ENCODE measurements around the gene SCGB1D2. TPM values are rescaled to one million over a fixed set of nuclear protein-coding genes. Genes with fewer than 3 reads are reported as not detected.
"Not testable (repeated sequence)": the region's sequence is repeated elsewhere in the genome, so short reads cannot be mapped to it uniquely, and the experiment has no call there.

Gene SCGB1D2
- not detected for total RNA-seq
- polyA plus RNA-seq (2013, experiment 1 of 2) = not detected
- not detected for polyA plus RNA-seq (2013, experiment 2 of 2)
- long read RNA-seq, experiment 1 = 0 reads
- long read RNA-seq, experiment 2 = 0 reads
- long read RNA-seq, experiment 3 = 0 reads
- long read RNA-seq, experiment 4 = 0 reads

DNA sequence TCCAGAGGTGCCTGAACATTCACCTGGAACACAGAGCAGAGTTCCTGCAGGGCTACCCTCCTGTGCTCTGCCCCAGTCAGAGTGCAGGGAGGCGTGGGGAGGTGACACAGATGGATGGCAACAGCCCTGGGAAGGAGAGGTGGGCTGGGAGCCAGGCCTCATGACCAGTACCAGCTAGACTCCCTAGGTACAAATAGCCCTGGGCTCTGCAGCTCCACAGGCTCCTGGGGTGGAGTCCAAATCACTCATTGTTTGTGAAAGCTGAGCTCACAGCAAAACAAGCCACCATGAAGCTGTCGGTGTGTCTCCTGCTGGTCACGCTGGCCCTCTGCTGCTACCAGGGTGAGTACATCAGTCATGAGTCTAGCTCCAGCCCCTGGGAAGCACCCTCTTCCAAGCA, at the start of gene SCGB1D2:
SCGB1D2 (plus strand) TSS at position 219 of the 400 bp plus-strand sequence; CDS start at position 288, 69 bp downstream.
- 42 to 60% methylated on average over 2 to 3 of the region's 3 CpGs for WGBS, 2 experiments (ENCODE audit: insufficient coverage in 1 of 2, insufficient read length in 1 of 2)
- peaks cover 7% of the 10 kb centered on the region for H3K4me1 Mint-ChIP-seq

GRCh38 chr11:62193952-62194351, 48.1 kb upstream of the SCGB1D2 start:
- H3K27ac Mint-ChIP-seq = no peak overlapping the region
- H3K4me1 Mint-ChIP-seq = peaks cover 15% of the 10 kb centered on the region
- 84 to 89% methylated on average over 3 to 4 of the region's 4 CpGs for WGBS, 2 experiments (ENCODE audit: insufficient coverage in 1 of 2, insufficient read length in 1 of 2)
- Histone ChIP-seq H3K4me3 (ENCODE audit: low read length) (no peak overlapping the region), H3K27ac (ENCODE audit: low read depth, low read length) (no peak overlapping the region), H3K9ac (ENCODE audit: extremely low read depth, low read length, poor library complexity, severe bottlenecking) (no peak overlapping the region), H3K4me1 (ENCODE audit: control insufficient read depth, insufficient read depth, low read length) (no peaks in the 10 kb centered on the region), H3K9me3 (ENCODE audit: control insufficient read depth, low read length) (no peaks in the 10 kb centered on the region), H3K27me3 (ENCODE audit: control insufficient read depth, insufficient read depth, low read length, poor library complexity, severe bottlenecking) (peaks cover 12% of the 10 kb centered on the region), H3K36me3 (ENCODE audit: control insufficient read depth, insufficient read depth, low read length) (no peaks in the 10 kb centered on the region)
- no peak overlapping the region for H3K4me3 Mint-ChIP-seq
- H3K27me3 Mint-ChIP-seq (ENCODE audit: insufficient read depth) = peaks cover 4% of the 10 kb centered on the region
- TF ChIP-seq, protein P1, sequence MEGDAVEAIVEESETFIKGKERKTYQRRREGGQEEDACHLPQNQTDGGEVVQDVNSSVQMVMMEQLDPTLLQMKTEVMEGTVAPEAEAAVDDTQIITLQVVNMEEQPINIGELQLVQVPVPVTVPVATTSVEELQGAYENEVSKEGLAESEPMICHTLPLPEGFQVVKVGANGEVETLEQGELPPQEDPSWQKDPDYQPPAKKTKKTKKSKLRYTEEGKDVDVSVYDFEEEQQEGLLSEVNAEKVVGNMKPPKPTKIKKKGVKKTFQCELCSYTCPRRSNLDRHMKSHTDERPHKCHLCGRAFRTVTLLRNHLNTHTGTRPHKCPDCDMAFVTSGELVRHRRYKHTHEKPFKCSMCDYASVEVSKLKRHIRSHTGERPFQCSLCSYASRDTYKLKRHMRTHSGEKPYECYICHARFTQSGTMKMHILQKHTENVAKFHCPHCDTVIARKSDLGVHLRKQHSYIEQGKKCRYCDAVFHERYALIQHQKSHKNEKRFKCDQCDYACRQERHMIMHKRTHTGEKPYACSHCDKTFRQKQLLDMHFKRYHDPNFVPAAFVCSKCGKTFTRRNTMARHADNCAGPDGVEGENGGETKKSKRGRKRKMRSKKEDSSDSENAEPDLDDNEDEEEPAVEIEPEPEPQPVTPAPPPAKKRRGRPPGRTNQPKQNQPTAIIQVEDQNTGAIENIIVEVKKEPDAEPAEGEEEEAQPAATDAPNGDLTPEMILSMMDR (conservative IDR thresholded peaks at IDR 0.05) = no peak
- peak; percentile 84 for DNase-seq
- H3K36me3 Mint-ChIP-seq (ENCODE audit: low read depth) = no peaks in the 10 kb centered on the region
- no peaks in the 10 kb centered on the region for H3K9me3 Mint-ChIP-seq

More for the DNA sequence above, at the start of gene SCGB1D2:
- no peak within 1 kb of the TSS for H3K27ac ChIP-seq (ENCODE audit: low read depth, low read length)
- H3K4me1 ChIP-seq (ENCODE audit: control insufficient read depth, insufficient read depth, low read length) = no peaks in the 10 kb centered on the region
- no peak within 1 kb of the TSS for H3K4me3 ChIP-seq (ENCODE audit: low read length)
- Mint-ChIP-seq H3K27me3 (ENCODE audit: insufficient read depth) (peaks cover 10% of the 10 kb centered on the region), H3K9me3 (no peaks in the 10 kb centered on the region), H3K36me3 (ENCODE audit: low read depth) (no peaks in the 10 kb centered on the region), H3K27ac (no peak within 1 kb of the TSS), H3K4me3 (no peak within 1 kb of the TSS)
- peaks cover 13% of the 10 kb centered on the region for H3K27me3 ChIP-seq (ENCODE audit: control insufficient read depth, insufficient read depth, low read length, poor library complexity, severe bottlenecking)
- H3K36me3 ChIP-seq (ENCODE audit: control insufficient read depth, insufficient read depth, low read length) = no peaks in the 10 kb centered on the region
- H3K9ac ChIP-seq (ENCODE audit: extremely low read depth, low read length, poor library complexity, severe bottlenecking) = no peak within 1 kb of the TSS
- TF ChIP-seq, protein P1 (conservative IDR thresholded peaks at IDR 0.05) = peak; percentile 39
- H3K9me3 ChIP-seq (ENCODE audit: control insufficient read depth, low read length) = no peaks in the 10 kb centered on the region
- peak; percentile 79 for DNase-seq

DNA sequence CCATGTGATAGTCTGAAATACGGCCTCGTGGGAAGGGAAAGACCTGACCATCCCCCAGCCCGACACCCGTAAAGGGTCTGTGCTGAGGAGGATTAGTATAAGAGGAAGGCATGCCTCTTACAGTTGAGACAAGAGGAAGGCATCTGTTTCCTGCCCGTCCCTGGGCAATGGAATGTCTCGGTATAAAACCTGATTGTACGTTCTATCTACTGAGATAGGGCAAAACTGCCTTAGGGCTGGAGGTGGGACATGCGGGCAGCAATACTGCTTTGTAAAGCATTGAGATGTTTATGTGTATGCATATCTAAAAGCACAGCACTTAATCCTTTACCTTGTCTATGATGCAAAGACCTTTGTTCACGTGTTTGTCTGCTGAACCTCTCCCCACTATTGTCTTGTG, 47.0 kb upstream of the SCGB1D2 start:
- not testable (repeated sequence) for H3K9me3 ChIP-seq (ENCODE audit: control insufficient read depth, low read length); H3K4me3 Mint-ChIP-seq; H3K36me3 Mint-ChIP-seq (ENCODE audit: low read depth); DNase-seq; H3K27ac Mint-ChIP-seq; H3K9me3 Mint-ChIP-seq; H3K27ac ChIP-seq (ENCODE audit: low read depth, low read length); H3K36me3 ChIP-seq (ENCODE audit: control insufficient read depth, insufficient read depth, low read length); H3K27me3 Mint-ChIP-seq (ENCODE audit: insufficient read depth); H3K9ac ChIP-seq (ENCODE audit: extremely low read depth, low read length, poor library complexity, severe bottlenecking); H3K4me3 ChIP-seq (ENCODE audit: low read length); H3K4me1 ChIP-seq (ENCODE audit: control insufficient read depth, insufficient read depth, low read length)
- H3K4me1 Mint-ChIP-seq = peaks cover 15% of the 10 kb centered on the region
- peaks cover 12% of the 10 kb centered on the region for H3K27me3 ChIP-seq (ENCODE audit: control insufficient read depth, insufficient read depth, low read length, poor library complexity, severe bottlenecking)
- WGBS, 2 experiments (ENCODE audit: insufficient coverage in 1 of 2, insufficient read length in 1 of 2) = 18 to 40% methylated on average over 1 to 3 of the region's 9 CpGs

- Mint-ChIP-seq H3K4me3 (no peak overlapping the region), H3K9me3 (no peaks in the 10 kb centered on the region), H3K36me3 (ENCODE audit: low read depth) (no peaks in the 10 kb centered on the region), H3K27me3 (ENCODE audit: insufficient read depth) (no peaks in the 10 kb centered on the region), H3K4me1 (peaks cover 15% of the 10 kb centered on the region), H3K27ac (no peak overlapping the region)
- no peak overlapping the region for H3K27ac ChIP-seq (ENCODE audit: low read depth, low read length)
- H3K36me3 ChIP-seq (ENCODE audit: control insufficient read depth, insufficient read depth, low read length) = no peaks in the 10 kb centered on the region
- no peak for DNase-seq
- TF ChIP-seq, protein P1 (conservative IDR thresholded peaks at IDR 0.05) = peak; percentile 37
- 90 to 91% methylated on average over 4 to 7 of the region's 7 CpGs for WGBS, 2 experiments (ENCODE audit: insufficient coverage in 1 of 2, insufficient read length in 1 of 2)
- H3K9me3 ChIP-seq (ENCODE audit: control insufficient read depth, low read length) = no peaks in the 10 kb centered on the region
- H3K27me3 ChIP-seq (ENCODE audit: control insufficient read depth, insufficient read depth, low read length, poor library complexity, severe bottlenecking) = peaks cover 12% of the 10 kb centered on the region
- H3K4me1 ChIP-seq (ENCODE audit: control insufficient read depth, insufficient read depth, low read length) = no peaks in the 10 kb centered on the region
- no peak overlapping the region for H3K9ac ChIP-seq (ENCODE audit: extremely low read depth, low read length, poor library complexity, severe bottlenecking)
- no peak overlapping the region for H3K4me3 ChIP-seq (ENCODE audit: low read length)
Observed at GRCh38 chr11:62195945-62196344, 46.1 kb upstream of the SCGB1D2 start.

DNA sequence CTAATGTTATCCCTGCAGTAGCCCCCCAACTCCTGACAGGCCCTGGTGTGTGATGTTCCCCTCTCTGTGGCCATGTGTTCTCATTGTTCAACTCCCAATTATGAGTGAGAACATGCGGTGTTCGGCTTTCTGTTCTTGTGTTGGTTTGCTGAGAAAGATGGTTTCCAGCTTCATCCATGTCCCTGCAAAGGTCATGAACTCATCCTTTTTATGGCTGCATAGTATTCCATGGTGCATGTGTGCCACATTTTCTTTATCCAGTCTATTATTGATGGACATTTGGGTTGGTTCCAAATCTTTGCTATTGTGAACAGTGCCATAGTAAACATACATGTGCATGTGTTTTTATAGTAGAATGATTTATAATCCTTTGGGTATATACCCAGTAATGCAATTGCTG, 44.6 kb upstream of the SCGB1D2 start:
- H3K27ac ChIP-seq (ENCODE audit: low read depth, low read length); H3K27ac Mint-ChIP-seq; H3K36me3 ChIP-seq (ENCODE audit: control insufficient read depth, insufficient read depth, low read length); H3K27me3 ChIP-seq (ENCODE audit: control insufficient read depth, insufficient read depth, low read length, poor library complexity, severe bottlenecking); H3K4me1 ChIP-seq (ENCODE audit: control insufficient read depth, insufficient read depth, low read length); DNase-seq; H3K9me3 Mint-ChIP-seq; H3K36me3 Mint-ChIP-seq (ENCODE audit: low read depth); H3K4me3 ChIP-seq (ENCODE audit: low read length); H3K9ac ChIP-seq (ENCODE audit: extremely low read depth, low read length, poor library complexity, severe bottlenecking); H3K4me3 Mint-ChIP-seq; H3K27me3 Mint-ChIP-seq (ENCODE audit: insufficient read depth); H3K9me3 ChIP-seq (ENCODE audit: control insufficient read depth, low read length): not testable (repeated sequence)
- 72 to 90% methylated on average over 2 of the region's 2 CpGs for WGBS, 2 experiments (ENCODE audit: insufficient coverage in 1 of 2, insufficient read length in 1 of 2)
- H3K4me1 Mint-ChIP-seq = peaks cover 15% of the 10 kb centered on the region

All from endodermal cell (in vitro differentiated cells).